Endothelial cell (in vitro differentiated cells): Measurements from ENCODE around the gene SREBF1. TPM values are rescaled to one million over a fixed set of nuclear protein-coding genes. Genes with fewer than 3 reads are reported as not detected.

ENCODE experiments used
- DNase-seq: peaks from one replicate; pipeline ENCODE4 v3.0.0; 2021; ENCODE audit warnings: low spot score
- H3K27ac Mint-ChIP-seq: one replicate; pipeline ENCODE4 v1.8.0; 2021; ENCODE audit warnings: mixed read lengths, inconsistent platforms; ENCODE audit not compliant: unreplicated experiment
- H3K27me3 Mint-ChIP-seq: one replicate; pipeline ENCODE4 v1.8.0; 2021; ENCODE audit warnings: mild to moderate bottlenecking, moderate library complexity, mixed read lengths, inconsistent platforms; ENCODE audit not compliant: unreplicated experiment
- H3K36me3 Mint-ChIP-seq: one replicate; pipeline ENCODE4 v1.8.0; 2021; ENCODE audit warnings: mild to moderate bottlenecking, low read depth, mixed read lengths, inconsistent platforms; ENCODE audit not compliant: unreplicated experiment
- H3K4me1 Mint-ChIP-seq: one replicate; pipeline ENCODE4 v1.8.0; 2021; ENCODE audit warnings: mild to moderate bottlenecking, mixed read lengths, inconsistent platforms; ENCODE audit not compliant: unreplicated experiment
- H3K4me3 Mint-ChIP-seq: one replicate; pipeline ENCODE4 v1.8.0; 2021; ENCODE audit warnings: mild to moderate bottlenecking, mixed read lengths, inconsistent platforms; ENCODE audit not compliant: unreplicated experiment
- H3K9me3 Mint-ChIP-seq: one replicate; pipeline ENCODE4 v1.8.0; 2021; ENCODE audit warnings: mixed read lengths, inconsistent platforms; ENCODE audit not compliant: unreplicated experiment
- total RNA-seq: library from RNA; stranded (reverse); fragmentation: NEBNext Ultra II Directional; extraction: Animal tissue kit (Norgen Biotek cat#: 25700); gene quantifications from one replicate; pipeline ENCODE4 v1.2.1, GENCODE V29; 2021; ENCODE audit not compliant: unreplicated experiment
- TF ChIP-seq, protein P1 (sequence below): fragments of 200-600 bp; sonication (generic); IDR thresholded peaks from one replicate; pipeline ENCODE4 v1.5.0; 2021; ENCODE audit warnings: antibody characterized with exemption; ENCODE audit not compliant: unreplicated experiment

Gene SREBF1
- total RNA-seq, 1 donor from 2014 or later, result 146 TPM

DNA sequence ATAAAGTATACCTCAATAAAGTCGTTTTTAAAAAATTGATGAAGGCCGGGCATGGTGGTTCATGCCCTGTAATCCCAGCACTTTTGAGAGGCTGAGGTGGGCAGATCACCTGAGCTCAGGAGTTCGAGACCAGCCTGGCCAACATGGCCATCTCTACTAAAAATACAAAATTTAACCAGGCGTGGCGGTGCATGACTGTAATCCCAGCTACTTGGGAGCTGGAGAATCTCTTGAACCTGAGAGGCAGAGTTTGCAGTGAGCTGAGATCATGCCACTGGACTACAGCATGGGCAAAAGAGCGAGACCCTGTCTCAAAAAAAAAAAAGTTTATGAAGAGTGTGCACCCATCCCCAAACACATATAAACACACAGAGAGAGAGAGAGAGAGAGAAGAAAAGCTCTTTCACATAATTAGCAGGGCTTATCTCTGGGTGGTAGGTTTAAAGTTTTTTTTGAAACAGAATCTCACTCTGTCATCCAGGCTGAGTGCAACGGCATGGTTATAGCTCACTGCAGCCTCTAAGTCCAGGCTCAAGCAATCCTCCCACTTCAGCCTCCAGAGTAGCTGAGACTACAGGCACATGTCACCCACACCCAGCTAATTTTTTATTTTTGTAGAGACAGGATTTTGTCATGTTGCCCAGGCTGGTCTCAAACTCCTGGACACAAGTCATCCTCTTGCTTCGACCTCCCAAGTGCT lies 3.0 kb downstream of the SREBF1 start:
- peaks cover 22% of the 10 kb centered on the region for H3K27me3 Mint-ChIP-seq
- TF ChIP-seq, protein P1, sequence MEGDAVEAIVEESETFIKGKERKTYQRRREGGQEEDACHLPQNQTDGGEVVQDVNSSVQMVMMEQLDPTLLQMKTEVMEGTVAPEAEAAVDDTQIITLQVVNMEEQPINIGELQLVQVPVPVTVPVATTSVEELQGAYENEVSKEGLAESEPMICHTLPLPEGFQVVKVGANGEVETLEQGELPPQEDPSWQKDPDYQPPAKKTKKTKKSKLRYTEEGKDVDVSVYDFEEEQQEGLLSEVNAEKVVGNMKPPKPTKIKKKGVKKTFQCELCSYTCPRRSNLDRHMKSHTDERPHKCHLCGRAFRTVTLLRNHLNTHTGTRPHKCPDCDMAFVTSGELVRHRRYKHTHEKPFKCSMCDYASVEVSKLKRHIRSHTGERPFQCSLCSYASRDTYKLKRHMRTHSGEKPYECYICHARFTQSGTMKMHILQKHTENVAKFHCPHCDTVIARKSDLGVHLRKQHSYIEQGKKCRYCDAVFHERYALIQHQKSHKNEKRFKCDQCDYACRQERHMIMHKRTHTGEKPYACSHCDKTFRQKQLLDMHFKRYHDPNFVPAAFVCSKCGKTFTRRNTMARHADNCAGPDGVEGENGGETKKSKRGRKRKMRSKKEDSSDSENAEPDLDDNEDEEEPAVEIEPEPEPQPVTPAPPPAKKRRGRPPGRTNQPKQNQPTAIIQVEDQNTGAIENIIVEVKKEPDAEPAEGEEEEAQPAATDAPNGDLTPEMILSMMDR, result no peak
- no peak overlapping the region for H3K4me3 Mint-ChIP-seq
- H3K36me3 Mint-ChIP-seq, result peaks cover 13% of the 10 kb centered on the region
- H3K4me1 Mint-ChIP-seq, result peaks cover 55% of the 10 kb centered on the region
- H3K27ac Mint-ChIP-seq, result peak overlapping the region; percentile 58
- H3K9me3 Mint-ChIP-seq, result no peaks in the 10 kb centered on the region
- no peak for DNase-seq

GRCh38 chr17:17832032-17832363 lies 4.8 kb downstream of the SREBF1 start:
- peaks cover 15% of the 10 kb centered on the region for H3K36me3 Mint-ChIP-seq
- no peaks in the 10 kb centered on the region for H3K9me3 Mint-ChIP-seq
- H3K4me3 Mint-ChIP-seq, result no peak overlapping the region
- DNase-seq, result no peak
- no peak overlapping the region for H3K27ac Mint-ChIP-seq
- peaks cover 12% of the 10 kb centered on the region for H3K27me3 Mint-ChIP-seq
- peaks cover 46% of the 10 kb centered on the region for H3K4me1 Mint-ChIP-seq
- TF ChIP-seq, protein P1, result no peak

DNA sequence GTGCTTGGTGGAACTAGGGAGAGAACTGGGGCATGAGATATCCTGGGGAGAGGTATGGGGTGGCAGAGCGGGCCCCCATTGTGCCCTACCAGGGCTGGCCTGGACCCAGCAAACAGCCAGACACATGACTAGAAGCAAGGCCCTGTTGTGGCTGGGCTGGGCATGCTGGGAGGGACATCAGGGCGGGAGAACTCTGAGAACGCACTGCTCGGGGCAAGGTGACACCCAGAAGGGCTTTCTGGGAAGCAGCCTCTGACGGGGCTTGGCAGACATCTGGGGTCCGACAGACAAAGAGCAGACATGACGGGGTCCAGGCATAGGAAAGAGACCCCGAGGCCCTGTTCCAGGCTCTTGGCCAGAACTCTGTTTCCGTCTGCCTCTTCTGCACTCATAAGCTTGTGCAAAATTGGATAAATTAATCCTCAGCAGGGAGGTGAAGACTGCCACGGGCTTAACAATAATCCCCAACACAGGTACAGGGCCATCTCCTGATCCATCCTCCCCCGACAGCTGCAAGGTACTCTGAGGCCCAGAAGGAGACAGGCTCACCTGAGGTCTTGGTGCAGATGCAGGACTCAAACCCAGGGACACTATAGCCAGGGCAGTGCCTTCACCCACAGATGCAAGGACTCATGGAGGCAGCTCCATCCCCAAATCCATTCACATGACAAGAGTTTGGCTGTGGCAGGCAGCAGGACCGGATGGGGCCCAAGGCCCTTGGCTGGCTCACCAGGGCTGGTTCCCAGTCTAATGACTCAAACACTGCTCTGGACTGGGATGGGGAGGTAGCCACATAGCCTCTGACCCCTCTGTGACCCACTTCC lies 5.4 kb downstream of the SREBF1 start:
- DNase-seq, result no peak
- peaks cover 15% of the 10 kb centered on the region for H3K36me3 Mint-ChIP-seq
- H3K27ac Mint-ChIP-seq, result no peak overlapping the region
- H3K9me3 Mint-ChIP-seq, result no peaks in the 10 kb centered on the region
- H3K27me3 Mint-ChIP-seq, result peaks cover 15% of the 10 kb centered on the region
- TF ChIP-seq, protein P1, result no peak
- H3K4me1 Mint-ChIP-seq, result peaks cover 50% of the 10 kb centered on the region
- H3K4me3 Mint-ChIP-seq, result peak overlapping the region; percentile 11

GRCh38 chr17:17830740-17831207 lies 6.0 kb downstream of the SREBF1 start:
- Mint-ChIP-seq H3K36me3 (peaks cover 13% of the 10 kb centered on the region), H3K4me1 (peaks cover 54% of the 10 kb centered on the region), H3K9me3 (no peaks in the 10 kb centered on the region), H3K27me3 (peaks cover 12% of the 10 kb centered on the region), H3K4me3 (no peak overlapping the region), H3K27ac (no peak overlapping the region)
- no peak for DNase-seq
- TF ChIP-seq, protein P1, result no peak

- H3K27ac Mint-ChIP-seq, result no peak overlapping the region
- no peak overlapping the region for H3K4me3 Mint-ChIP-seq
- TF ChIP-seq, protein P1, result no peak
- H3K4me1 Mint-ChIP-seq, result peaks cover 48% of the 10 kb centered on the region
- DNase-seq, result no peak
- no peaks in the 10 kb centered on the region for H3K9me3 Mint-ChIP-seq
- H3K36me3 Mint-ChIP-seq, result peaks cover 12% of the 10 kb centered on the region
- peaks cover 9% of the 10 kb centered on the region for H3K27me3 Mint-ChIP-seq
Measured at GRCh38 chr17:17830269-17830567, 6.6 kb downstream of the SREBF1 start.
